HepG2 (cell line): ENCODE results near the gene TNFRSF6B. TPM values are rescaled to one million over a fixed set of nuclear protein-coding genes. Genes with fewer than 3 reads are reported as not detected.

Source experiments
- ARNTL ChIP-seq: sonication (generic); formaldehyde crosslinking; IDR thresholded peaks from 2 replicates; pipeline ENCODE4 v1.4.0; 2020; ENCODE audit warnings: mild to moderate bottlenecking, missing genetic modification reagents
- HMG20B ChIP-seq: conservative IDR thresholded peaks from 2 replicates; pipeline ENCODE4 v1.6.1; 2016; ENCODE audit warnings: missing genetic modification reagents, missing compliant biosample characterization
- HMGA1 ChIP-seq: sonication (generic); formaldehyde crosslinking; conservative IDR thresholded peaks from 2 replicates; pipeline ENCODE4 v1.4.0; 2020; ENCODE audit warnings: missing genetic modification reagents
- PCBP2 ChIP-seq: fragments of 200-400 bp; formaldehyde crosslinking; optimal IDR thresholded peaks from 2 replicates; pipeline ENCODE3; 2018; ENCODE audit warnings: low read length, low read depth; ENCODE audit not compliant: poor library complexity, severe bottlenecking
- REPIN1 ChIP-seq: sonication (generic); formaldehyde crosslinking; IDR thresholded peaks from 2 replicates; pipeline ENCODE4 v1.8.0; 2022; ENCODE audit warnings: missing genetic modification reagents, low read depth, mild to moderate bottlenecking, borderline replicate concordance
- ZNF530 ChIP-seq: sonication (generic); formaldehyde crosslinking; IDR thresholded peaks from 2 replicates; pipeline ENCODE4 v1.5.0; 2020; ENCODE audit warnings: low read depth, mild to moderate bottlenecking, missing genetic modification reagents
- ZNF543 ChIP-seq: sonication (generic); formaldehyde crosslinking; IDR thresholded peaks from 2 replicates; pipeline ENCODE4 v1.4.0; 2020; ENCODE audit warnings: mild to moderate bottlenecking, missing genetic modification reagents
- ZNF761 ChIP-seq: sonication (generic); formaldehyde crosslinking; conservative IDR thresholded peaks from 2 replicates; pipeline ENCODE4 v1.4.0; 2020; ENCODE audit warnings: mild to moderate bottlenecking, missing genetic modification reagents
- polyA plus RNA-seq, 8 experiments: library from polyadenylated mRNA; depleted of rRNA in 3 of 8; stranded (reverse) in 7 of 8; unstranded in 1 of 8; fragments of >200 nt; fragmentation: Illumina TruSeq in 4 of 8; extraction: Trizol in 4 of 8; gene quantifications; 2 replicates each; pipeline versions ENCODE4 v1.2.1 to v1.2.3, GENCODE V29; 2011 to 2016; ENCODE audit warnings: low read depth in 4 of 8, missing spikeins in 1 of 8, mixed read lengths in 1 of 8; ENCODE audit not compliant: insufficient read depth in 1 of 8
- total RNA-seq, 5 experiments: library from RNA; depleted of rRNA; stranded (reverse); fragments of >200 nt; fragmentation: Illumina TruSeq; extraction: Trizol; gene quantifications; 2 replicates each; pipeline ENCODE4 v1.2.3, GENCODE V29; 2016; ENCODE audit warnings: low read depth in 1 of 5
- TF ChIP-seq, protein P1 (sequence below): sonication (generic); formaldehyde crosslinking; IDR thresholded peaks from 2 replicates; pipeline ENCODE4 v1.4.0; 2020; ENCODE audit warnings: mild to moderate bottlenecking, missing genetic modification reagents
- TF ChIP-seq, protein P2 (sequence below): IDR thresholded peaks from 2 replicates; pipeline ENCODE4 v1.6.1; 2016; ENCODE audit warnings: low read depth, borderline replicate concordance
- TF ChIP-seq, protein P3 (sequence below): sonication (generic); formaldehyde crosslinking; IDR thresholded peaks from 2 replicates; pipeline ENCODE4 v1.4.0; 2020; ENCODE audit warnings: missing genetic modification reagents
- TF ChIP-seq, protein P4 (sequence below): sonication (generic); formaldehyde crosslinking; IDR thresholded peaks from 2 replicates; pipeline ENCODE4 v1.4.0; 2020; ENCODE audit warnings: missing genetic modification reagents, borderline replicate concordance
- TF ChIP-seq, protein P5 (sequence below): sonication (generic); formaldehyde crosslinking; IDR thresholded peaks from 2 replicates; pipeline ENCODE4 v1.4.0; 2020; ENCODE audit warnings: mild to moderate bottlenecking, missing genetic modification reagents, borderline replicate concordance

The TNFRSF6B gene
- total and polyA plus RNA-seq, 2 of the 13 experiments (the other 11 are each of a cell fraction or from before 2014, with no cell fraction given) = 0.24 TPM; not detected in 1

DNA sequence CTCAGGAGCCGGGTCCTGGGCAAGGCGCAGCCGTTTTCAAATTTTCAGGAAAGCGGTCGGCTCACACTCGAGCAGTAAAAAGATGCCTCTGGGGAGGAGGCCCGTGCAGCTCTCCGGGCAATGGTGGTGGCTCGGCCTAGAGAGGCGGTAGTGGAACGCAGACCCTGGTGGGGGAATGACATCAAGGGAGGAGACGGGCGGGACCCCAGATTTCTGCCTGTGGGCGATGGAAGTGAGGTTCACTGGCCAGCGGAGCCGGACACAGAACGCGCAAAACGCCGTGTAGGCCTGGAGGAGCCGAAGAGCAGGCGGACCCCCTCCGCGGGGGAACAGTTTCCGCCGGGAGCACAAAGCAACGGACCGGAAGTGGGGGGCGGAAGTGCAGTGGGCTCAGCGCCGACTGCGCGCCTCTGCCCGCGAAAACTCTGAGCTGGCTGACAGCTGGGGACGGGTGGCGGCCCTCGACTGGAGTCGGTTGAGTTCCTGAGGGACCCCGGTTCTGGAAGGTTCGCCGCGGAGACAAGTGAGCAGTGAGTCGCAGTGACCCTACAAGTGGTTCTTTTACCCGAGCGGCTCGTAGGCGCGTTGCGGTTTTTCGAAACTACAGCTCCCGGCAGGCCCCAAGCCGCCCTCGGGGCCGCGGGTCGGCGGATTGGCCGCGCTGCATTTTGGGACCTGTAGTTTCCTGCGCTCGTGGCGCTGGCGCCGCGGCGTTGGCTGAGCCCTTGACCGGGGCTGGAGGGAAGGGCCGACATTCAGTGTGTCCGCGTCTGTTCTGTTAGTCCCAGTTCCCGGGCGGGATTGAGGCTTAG lies 38.3 kb upstream of the TNFRSF6B start, which contains the start of gene RTEL1 (continued):
- TF ChIP-seq, protein P1, sequence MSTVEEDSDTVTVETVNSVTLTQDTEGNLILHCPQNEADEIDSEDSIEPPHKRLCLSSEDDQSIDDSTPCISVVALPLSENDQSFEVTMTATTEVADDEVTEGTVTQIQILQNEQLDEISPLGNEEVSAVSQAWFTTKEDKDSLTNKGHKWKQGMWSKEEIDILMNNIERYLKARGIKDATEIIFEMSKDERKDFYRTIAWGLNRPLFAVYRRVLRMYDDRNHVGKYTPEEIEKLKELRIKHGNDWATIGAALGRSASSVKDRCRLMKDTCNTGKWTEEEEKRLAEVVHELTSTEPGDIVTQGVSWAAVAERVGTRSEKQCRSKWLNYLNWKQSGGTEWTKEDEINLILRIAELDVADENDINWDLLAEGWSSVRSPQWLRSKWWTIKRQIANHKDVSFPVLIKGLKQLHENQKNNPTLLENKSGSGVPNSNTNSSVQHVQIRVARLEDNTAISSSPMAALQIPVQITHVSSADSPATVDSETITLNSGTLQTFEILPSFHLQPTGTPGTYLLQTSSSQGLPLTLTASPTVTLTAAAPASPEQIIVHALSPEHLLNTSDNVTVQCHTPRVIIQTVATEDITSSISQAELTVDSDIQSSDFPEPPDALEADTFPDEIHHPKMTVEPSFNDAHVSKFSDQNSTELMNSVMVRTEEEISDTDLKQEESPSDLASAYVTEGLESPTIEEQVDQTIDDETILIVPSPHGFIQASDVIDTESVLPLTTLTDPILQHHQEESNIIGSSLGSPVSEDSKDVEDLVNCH (CRISPR knock-in tag) = 0 out of 2 replicates have a peak, but pooled peaks have one; percentile 14
- TF ChIP-seq REPIN1 (CRISPR knock-in tag) (peak; percentile 98), ZNF761 (CRISPR knock-in tag) (peak; percentile 94), HMG20B (CRISPR knock-in tag) (no peak), ZNF543 (peak; percentile 90), ARNTL (CRISPR knock-in tag) (peak; percentile 48; the same call in 1 of the 2 replicates), ZNF530 (peak; percentile 42), PCBP2 (no peak), HMGA1 (CRISPR knock-in tag) (no peak)
- TF ChIP-seq, protein P2, sequence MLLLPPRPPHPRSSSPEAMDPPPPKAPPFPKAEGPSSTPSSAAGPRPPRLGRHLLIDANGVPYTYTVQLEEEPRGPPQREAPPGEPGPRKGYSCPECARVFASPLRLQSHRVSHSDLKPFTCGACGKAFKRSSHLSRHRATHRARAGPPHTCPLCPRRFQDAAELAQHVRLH (CRISPR knock-in tag) = peak; percentile 89
- TF ChIP-seq, protein P3, sequence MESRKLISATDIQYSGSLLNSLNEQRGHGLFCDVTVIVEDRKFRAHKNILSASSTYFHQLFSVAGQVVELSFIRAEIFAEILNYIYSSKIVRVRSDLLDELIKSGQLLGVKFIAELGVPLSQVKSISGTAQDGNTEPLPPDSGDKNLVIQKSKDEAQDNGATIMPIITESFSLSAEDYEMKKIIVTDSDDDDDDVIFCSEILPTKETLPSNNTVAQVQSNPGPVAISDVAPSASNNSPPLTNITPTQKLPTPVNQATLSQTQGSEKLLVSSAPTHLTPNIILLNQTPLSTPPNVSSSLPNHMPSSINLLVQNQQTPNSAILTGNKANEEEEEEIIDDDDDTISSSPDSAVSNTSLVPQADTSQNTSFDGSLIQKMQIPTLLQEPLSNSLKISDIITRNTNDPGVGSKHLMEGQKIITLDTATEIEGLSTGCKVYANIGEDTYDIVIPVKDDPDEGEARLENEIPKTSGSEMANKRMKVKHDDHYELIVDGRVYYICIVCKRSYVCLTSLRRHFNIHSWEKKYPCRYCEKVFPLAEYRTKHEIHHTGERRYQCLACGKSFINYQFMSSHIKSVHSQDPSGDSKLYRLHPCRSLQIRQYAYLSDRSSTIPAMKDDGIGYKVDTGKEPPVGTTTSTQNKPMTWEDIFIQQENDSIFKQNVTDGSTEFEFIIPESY (CRISPR knock-in tag) = peak; percentile 90
- TF ChIP-seq, protein P4, sequence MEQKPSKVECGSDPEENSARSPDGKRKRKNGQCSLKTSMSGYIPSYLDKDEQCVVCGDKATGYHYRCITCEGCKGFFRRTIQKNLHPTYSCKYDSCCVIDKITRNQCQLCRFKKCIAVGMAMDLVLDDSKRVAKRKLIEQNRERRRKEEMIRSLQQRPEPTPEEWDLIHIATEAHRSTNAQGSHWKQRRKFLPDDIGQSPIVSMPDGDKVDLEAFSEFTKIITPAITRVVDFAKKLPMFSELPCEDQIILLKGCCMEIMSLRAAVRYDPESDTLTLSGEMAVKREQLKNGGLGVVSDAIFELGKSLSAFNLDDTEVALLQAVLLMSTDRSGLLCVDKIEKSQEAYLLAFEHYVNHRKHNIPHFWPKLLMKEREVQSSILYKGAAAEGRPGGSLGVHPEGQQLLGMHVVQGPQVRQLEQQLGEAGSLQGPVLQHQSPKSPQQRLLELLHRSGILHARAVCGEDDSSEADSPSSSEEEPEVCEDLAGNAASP (CRISPR knock-in tag) = peak; percentile 77
- TF ChIP-seq, protein P5, sequence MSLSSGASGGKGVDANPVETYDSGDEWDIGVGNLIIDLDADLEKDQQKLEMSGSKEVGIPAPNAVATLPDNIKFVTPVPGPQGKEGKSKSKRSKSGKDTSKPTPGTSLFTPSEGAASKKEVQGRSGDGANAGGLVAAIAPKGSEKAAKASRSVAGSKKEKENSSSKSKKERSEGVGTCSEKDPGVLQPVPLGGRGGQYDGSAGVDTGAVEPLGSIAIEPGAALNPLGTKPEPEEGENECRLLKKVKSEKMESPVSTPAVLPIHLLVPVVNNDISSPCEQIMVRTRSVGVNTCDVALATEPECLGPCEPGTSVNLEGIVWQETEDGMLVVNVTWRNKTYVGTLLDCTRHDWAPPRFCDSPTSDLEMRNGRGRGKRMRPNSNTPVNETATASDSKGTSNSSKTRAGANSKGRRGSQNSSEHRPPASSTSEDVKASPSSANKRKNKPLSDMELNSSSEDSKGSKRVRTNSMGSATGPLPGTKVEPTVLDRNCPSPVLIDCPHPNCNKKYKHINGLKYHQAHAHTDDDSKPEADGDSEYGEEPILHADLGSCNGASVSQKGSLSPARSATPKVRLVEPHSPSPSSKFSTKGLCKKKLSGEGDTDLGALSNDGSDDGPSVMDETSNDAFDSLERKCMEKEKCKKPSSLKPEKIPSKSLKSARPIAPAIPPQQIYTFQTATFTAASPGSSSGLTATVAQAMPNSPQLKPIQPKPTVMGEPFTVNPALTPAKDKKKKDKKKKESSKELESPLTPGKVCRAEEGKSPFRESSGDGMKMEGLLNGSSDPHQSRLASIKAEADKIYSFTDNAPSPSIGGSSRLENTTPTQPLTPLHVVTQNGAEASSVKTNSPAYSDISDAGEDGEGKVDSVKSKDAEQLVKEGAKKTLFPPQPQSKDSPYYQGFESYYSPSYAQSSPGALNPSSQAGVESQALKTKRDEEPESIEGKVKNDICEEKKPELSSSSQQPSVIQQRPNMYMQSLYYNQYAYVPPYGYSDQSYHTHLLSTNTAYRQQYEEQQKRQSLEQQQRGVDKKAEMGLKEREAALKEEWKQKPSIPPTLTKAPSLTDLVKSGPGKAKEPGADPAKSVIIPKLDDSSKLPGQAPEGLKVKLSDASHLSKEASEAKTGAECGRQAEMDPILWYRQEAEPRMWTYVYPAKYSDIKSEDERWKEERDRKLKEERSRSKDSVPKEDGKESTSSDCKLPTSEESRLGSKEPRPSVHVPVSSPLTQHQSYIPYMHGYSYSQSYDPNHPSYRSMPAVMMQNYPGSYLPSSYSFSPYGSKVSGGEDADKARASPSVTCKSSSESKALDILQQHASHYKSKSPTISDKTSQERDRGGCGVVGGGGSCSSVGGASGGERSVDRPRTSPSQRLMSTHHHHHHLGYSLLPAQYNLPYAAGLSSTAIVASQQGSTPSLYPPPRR (CRISPR knock-in tag) = peak; percentile 74
